AG09309 (cell line): ENCODE results near the gene DLX4.

ENCODE experiments used
- DNase-seq: peaks from one replicate; pipeline ENCODE4 v3.0.0-alpha.2; 2010; ENCODE audit warnings: low read depth
- H3K4me3 ChIP-seq: 2 replicates; pipeline ENCODE4 v1.5.1; 2011; ENCODE audit warnings: mild to moderate bottlenecking, low read depth, low read length, moderate library complexity; ENCODE audit not compliant: control insufficient read depth
- TF ChIP-seq, protein P1 (sequence below): IDR thresholded peaks from 2 replicates; pipeline ENCODE4 v1.5.1; 2011; ENCODE audit warnings: mild to moderate bottlenecking, low read depth, low read length, inconsistent platforms; ENCODE audit not compliant: insufficient read depth, control insufficient read depth; ENCODE audit errors: missing control alignments

The DLX4 gene

GRCh38 chr17:49952912-49953497 is 16.0 kb upstream of the DLX4 start:
- DNase-seq: no peak
- TF ChIP-seq, protein P1, sequence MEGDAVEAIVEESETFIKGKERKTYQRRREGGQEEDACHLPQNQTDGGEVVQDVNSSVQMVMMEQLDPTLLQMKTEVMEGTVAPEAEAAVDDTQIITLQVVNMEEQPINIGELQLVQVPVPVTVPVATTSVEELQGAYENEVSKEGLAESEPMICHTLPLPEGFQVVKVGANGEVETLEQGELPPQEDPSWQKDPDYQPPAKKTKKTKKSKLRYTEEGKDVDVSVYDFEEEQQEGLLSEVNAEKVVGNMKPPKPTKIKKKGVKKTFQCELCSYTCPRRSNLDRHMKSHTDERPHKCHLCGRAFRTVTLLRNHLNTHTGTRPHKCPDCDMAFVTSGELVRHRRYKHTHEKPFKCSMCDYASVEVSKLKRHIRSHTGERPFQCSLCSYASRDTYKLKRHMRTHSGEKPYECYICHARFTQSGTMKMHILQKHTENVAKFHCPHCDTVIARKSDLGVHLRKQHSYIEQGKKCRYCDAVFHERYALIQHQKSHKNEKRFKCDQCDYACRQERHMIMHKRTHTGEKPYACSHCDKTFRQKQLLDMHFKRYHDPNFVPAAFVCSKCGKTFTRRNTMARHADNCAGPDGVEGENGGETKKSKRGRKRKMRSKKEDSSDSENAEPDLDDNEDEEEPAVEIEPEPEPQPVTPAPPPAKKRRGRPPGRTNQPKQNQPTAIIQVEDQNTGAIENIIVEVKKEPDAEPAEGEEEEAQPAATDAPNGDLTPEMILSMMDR: no peak
- H3K4me3 ChIP-seq: no peak overlapping the region

DNA sequence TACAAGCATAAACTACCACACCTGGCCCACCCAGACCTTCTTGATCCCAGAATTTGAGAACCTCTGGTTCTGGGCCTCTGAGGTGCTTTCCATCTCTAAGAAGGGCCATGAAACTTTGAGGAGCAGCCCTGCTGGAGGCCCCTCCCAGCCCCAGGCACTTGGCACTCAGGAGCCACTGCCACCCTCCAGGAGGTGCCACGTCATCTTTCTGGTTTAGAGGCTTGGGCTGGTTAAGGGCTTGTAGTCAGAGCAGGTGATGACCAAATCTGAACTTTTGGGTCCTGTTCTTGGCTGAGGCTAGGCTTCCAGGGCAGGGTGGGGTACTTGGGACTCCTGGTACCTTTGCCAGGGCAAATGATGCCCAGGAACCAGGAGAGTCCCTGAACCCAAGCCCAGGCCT is 13.8 kb upstream of the DLX4 start:
- DNase-seq: no peak
- H3K4me3 ChIP-seq: no peak overlapping the region
- TF ChIP-seq, protein P1: no peak

DNA sequence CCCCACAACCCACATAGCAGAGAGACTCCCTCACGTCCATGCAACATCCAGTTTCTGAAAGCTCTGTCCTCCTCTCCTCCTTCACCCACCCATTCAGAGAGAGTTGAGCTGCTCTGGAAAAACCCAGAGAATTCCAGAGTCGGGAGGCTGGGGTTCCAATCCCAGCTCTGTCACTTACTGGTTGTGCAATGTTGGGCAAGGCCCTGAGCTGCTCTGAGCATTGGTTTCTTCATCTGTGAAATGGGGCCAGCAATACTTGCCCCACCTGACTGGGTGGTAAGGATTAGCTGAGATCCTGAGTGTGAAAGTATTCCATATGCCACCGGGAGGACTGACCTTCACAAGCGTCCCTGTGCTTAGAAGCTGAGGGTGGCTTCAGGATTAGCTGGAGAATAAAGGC is 12.2 kb upstream of the DLX4 start:
- no peak for DNase-seq
- TF ChIP-seq, protein P1: no peak
- no peak overlapping the region for H3K4me3 ChIP-seq

DNA sequence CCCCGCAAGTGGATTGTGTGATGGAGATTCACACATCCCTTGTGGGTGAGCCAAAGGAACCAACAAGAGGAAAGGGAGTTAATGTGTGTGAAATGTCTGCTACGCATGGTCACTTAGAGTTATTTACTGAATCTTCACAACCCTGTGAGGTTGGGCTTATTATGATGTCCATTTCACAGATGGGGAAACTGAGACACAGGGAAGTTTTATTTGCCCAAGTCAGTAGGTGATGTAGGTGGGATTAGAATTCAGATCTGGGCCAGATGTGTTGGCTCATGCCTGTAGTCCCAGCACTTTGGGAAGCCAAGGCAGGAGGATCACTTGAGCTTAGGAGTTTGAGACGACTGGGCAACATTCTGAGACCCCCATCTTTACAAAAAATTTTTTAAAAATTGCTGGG is 11.6 kb upstream of the DLX4 start:
- TF ChIP-seq, protein P1: no peak
- H3K4me3 ChIP-seq: no peak overlapping the region
- no peak for DNase-seq

DNA sequence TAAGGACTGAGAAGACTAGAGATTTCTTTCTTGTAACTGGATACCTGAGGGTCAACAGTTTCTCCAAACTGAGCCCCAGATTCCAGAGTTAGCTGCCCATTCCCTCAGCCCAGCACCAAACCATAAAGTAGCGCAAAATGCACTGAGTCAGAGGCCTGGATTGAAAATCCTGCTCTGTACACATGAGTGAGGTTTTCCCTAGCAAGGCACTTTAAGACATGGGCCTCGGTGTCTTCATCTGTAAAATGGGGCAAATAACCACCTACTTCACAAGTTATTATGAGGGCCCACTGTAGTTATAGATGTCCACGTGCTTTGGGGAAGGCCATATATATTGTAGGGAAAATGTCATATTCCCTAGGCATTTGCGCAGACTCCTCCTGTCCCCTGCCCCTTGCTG is 10.3 kb upstream of the DLX4 start:
- TF ChIP-seq, protein P1: no peak
- DNase-seq: no peak
- H3K4me3 ChIP-seq: no peak overlapping the region

DNA sequence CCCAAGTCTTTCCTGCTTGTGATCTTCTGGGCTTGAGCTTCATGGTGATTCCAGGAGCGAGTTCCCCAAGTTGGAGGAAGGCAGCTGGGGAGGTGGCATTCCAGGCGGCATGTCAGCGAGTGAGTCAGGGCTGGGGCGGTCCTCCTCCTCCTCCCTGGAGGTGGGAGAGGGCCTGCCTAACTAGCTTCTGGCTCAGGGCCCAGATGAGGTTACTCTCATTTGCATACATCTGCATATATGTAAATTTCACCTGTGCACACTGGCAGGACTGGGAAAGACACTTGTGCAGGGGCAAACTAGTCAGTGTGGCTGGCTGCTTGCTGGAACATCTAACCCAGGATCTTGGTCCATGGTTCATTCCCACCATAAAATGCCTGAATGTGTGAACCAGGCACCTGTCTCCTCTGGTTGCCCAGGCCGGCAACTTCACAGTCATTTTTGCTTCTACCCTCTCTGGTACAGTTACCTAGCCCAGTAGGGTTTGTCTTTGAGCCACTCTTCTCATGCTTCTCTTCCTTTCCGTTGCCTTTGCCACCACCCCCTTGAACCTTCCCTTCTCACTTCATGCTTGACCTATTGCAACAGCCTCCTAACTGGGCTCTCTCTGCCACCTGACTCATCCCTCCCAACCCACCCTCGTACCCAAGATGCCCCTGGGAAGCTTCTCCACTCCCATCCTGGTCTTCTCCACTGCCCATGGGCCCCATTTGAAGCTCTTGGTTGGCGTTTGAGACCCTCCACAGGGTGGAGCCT is 9.6 kb upstream of the DLX4 start:
- no peak for DNase-seq
- TF ChIP-seq, protein P1: no peak

More for the DNA sequence above, 9.6 kb upstream of the DLX4 start:
- H3K4me3 ChIP-seq: no peak overlapping the region
